ENCODE data around the gene NACA2.

- TF ChIP-seq ATF3 (IDR thresholded peaks at IDR 0.05; ENCODE audit: insufficient read depth, low read depth, low read length) (no peak), RAD21 (IDR thresholded peaks at IDR 0.05 in 1 of 2, conservative IDR thresholded peaks at IDR 0.05 in 1 of 2; ENCODE audit: low read depth in 2 of 2, low read length in 2 of 2) (no peak)
Observed at GRCh38 chr17:61587807-61588660, 3.0 kb downstream of the NACA2 start.
